HG02973 (cell line): ENCODE measurements around the gene LRRFIP1.
A peak's percentile ranks its signal among the peaks of the same experiment; 100 is the strongest.
"Not testable (repeated sequence)": the region's sequence is repeated elsewhere in the genome, so short reads cannot be mapped to it uniquely, and the experiment has no call there.

Source experiments
- ATAC-seq: cut with Tn5 transposase; IDR thresholded peaks from one replicate; pipeline ENCODE4 v1.9.1; 2021; ENCODE audit warnings: moderate library complexity; ENCODE audit not compliant: unreplicated experiment

LRRFIP1 gene

GRCh38 chr2:237682856-237683670 is 55.7 kb downstream of the LRRFIP1 start:
- no peak for ATAC-seq

GRCh38 chr2:237685408-237685807 is 58.0 kb downstream of the LRRFIP1 start:
- no peak for ATAC-seq

GRCh38 chr2:237686659-237687136 is 59.3 kb downstream of the LRRFIP1 start:
- no peak for ATAC-seq

- no peak for ATAC-seq
Observed at GRCh38 chr2:237688081-237688480, 60.7 kb downstream of the LRRFIP1 start.

- not testable (repeated sequence) for ATAC-seq
Observed at GRCh38 chr2:237688541-237688940, 61.2 kb downstream of the LRRFIP1 start.

GRCh38 chr2:237689336-237690131 is 62.1 kb downstream of the LRRFIP1 start:
- no peak for ATAC-seq

GRCh38 chr2:237691029-237691907 is 63.9 kb downstream of the LRRFIP1 start:
- peak; percentile 30 for ATAC-seq

GRCh38 chr2:237691908-237692600 is 64.7 kb downstream of the LRRFIP1 start:
- ATAC-seq, result peak; percentile 39

GRCh38 chr2:237692601-237693290 is 65.4 kb downstream of the LRRFIP1 start:
- ATAC-seq, result peak; percentile 0

GRCh38 chr2:237693291-237693994 is 66.1 kb downstream of the LRRFIP1 start:
- ATAC-seq, result no peak

- ATAC-seq, result no peak
Observed at GRCh38 chr2:237694415-237695194, 67.2 kb downstream of the LRRFIP1 start.

- no peak for ATAC-seq
Observed at GRCh38 chr2:237695201-237695780, 67.9 kb downstream of the LRRFIP1 start.

- ATAC-seq, result no peak
Observed at GRCh38 chr2:237696461-237696860, 69.1 kb downstream of the LRRFIP1 start.

- no peak for ATAC-seq
Observed at GRCh38 chr2:237697586-237698357, 70.4 kb downstream of the LRRFIP1 start.

- no peak for ATAC-seq
Observed at GRCh38 chr2:237698358-237698694, 70.9 kb downstream of the LRRFIP1 start.

- ATAC-seq, result no peak
Observed at GRCh38 chr2:237699870-237700511, 72.6 kb downstream of the LRRFIP1 start.

- ATAC-seq, result no peak
Observed at GRCh38 chr2:237700512-237701032, 73.2 kb downstream of the LRRFIP1 start.
